T-helper 9 cell (primary cell): ENCODE results near the gene VASH1.

Experiments used
- DNase-seq: peaks from one replicate; pipeline ENCODE4 v3.0.0-alpha.2; 2020

VASH1 gene

GRCh38 chr14:76784881-76785280 is 23.6 kb downstream of the VASH1 start:
- DNase-seq = peak; percentile 52

- no peak for DNase-seq
Measured at GRCh38 chr14:76786601-76787000, 25.3 kb downstream of the VASH1 start.

- no peak for DNase-seq
Measured at GRCh38 chr14:76792422-76792821, 31.2 kb downstream of the VASH1 start.

- no peak for DNase-seq
Measured at GRCh38 chr14:76793324-76793723, 32.1 kb downstream of the VASH1 start.

- DNase-seq = no peak
Measured at GRCh38 chr14:76793956-76794355, 32.7 kb downstream of the VASH1 start.

- DNase-seq = no peak
Measured at GRCh38 chr14:76806446-76806845, 45.2 kb downstream of the VASH1 start.

GRCh38 chr14:76808011-76808410 is 46.7 kb downstream of the VASH1 start:
- DNase-seq = no peak

GRCh38 chr14:76808990-76809389 is 47.7 kb downstream of the VASH1 start:
- DNase-seq = no peak

GRCh38 chr14:76810525-76810924 is 49.3 kb downstream of the VASH1 start:
- DNase-seq = no peak

- DNase-seq = no peak
Measured at GRCh38 chr14:76810953-76811400, 49.7 kb downstream of the VASH1 start.

GRCh38 chr14:76811561-76811960 is 50.3 kb downstream of the VASH1 start:
- no peak for DNase-seq

- no peak for DNase-seq
Measured at GRCh38 chr14:76812093-76812421, 50.8 kb downstream of the VASH1 start.

- peak; percentile 96 for DNase-seq
Measured at GRCh38 chr14:76812422-76813383, 51.4 kb downstream of the VASH1 start, which contains the start of gene ANGEL1. ANGEL1 (minus strand) TSS chr14:76812882; CDS start chr14:76812827, 55 bp downstream.

- DNase-seq = no peak
Measured at GRCh38 chr14:76814726-76815645, 53.7 kb downstream of the VASH1 start.

- DNase-seq = no peak
Measured at GRCh38 chr14:76820700-76821099, 59.4 kb downstream of the VASH1 start.

- DNase-seq = no peak
Measured at GRCh38 chr14:76826122-76826521, 64.9 kb downstream of the VASH1 start, which contains the start of gene LRRC74A. LRRC74A (plus strand) TSS chr14:76826408; CDS start chr14:76826698, 290 bp downstream.

- no peak for DNase-seq
Measured at GRCh38 chr14:76827696-76828296, 66.5 kb downstream of the VASH1 start.

GRCh38 chr14:76828339-76829012 is 67.2 kb downstream of the VASH1 start:
- DNase-seq = no peak

GRCh38 chr14:76829013-76829365 is 67.7 kb downstream of the VASH1 start:
- DNase-seq = no peak

- no peak for DNase-seq
Measured at GRCh38 chr14:76829650-76830421, 68.6 kb downstream of the VASH1 start.

- no peak for DNase-seq
Measured at GRCh38 chr14:76830556-76830955, 69.3 kb downstream of the VASH1 start.
